Measurements from ENCODE around the gene ASPG. TPM values are rescaled to one million over a fixed set of nuclear protein-coding genes. Genes with fewer than 3 reads are reported as not detected.

The ASPG gene
- total RNA-seq, 3 donors from 2014 or later (not counting 1 experiment from before 2014, with no cell fraction given): not detected

- Mint-ChIP-seq H3K27me3 (ENCODE audit: low read depth in 2 of 2) (peaks cover 8 to 33% of the 10 kb centered on the region in 2 donors), H3K27ac (no peak overlapping the region), H3K4me1 (peaks cover 11 to 17% of the 10 kb centered on the region in 2 donors), H3K4me3 (no peak overlapping the region), H3K9me3 (no peaks in the 10 kb centered on the region), H3K36me3 (no peaks in the 10 kb centered on the region)
- ATAC-seq (no peak), DNase-seq (no peak)
- Histone ChIP-seq H3K27me3 (ENCODE audit: control insufficient read depth, insufficient read depth, low read length) (no peaks in the 10 kb centered on the region), H3K9me3 (ENCODE audit: control insufficient read depth, insufficient read depth, low read length) (no peaks in the 10 kb centered on the region), H3K36me3 (ENCODE audit: control insufficient read depth, insufficient read depth, low read length) (no peaks in the 10 kb centered on the region), H3K27ac (ENCODE audit: low read length) (no peak overlapping the region), H3K4me1 (ENCODE audit: control insufficient read depth, insufficient read depth, low read length) (no peaks in the 10 kb centered on the region), H3K4me3 (ENCODE audit: low read length) (no peak overlapping the region)
- no peak for TF ChIP-seq CTCF (IDR thresholded peaks at IDR 0.05)
- WGBS (ENCODE audit: insufficient coverage): 93% methylated on average over 6 of the region's 6 CpGs
- intact Hi-C loops (cut with micrococcal nuclease): no loop called here
Observed at GRCh38 chr14:104044016-104044415, 41.5 kb upstream of the ASPG start.

GRCh38 chr14:104047761-104048160, 37.7 kb upstream of the ASPG start:
- DNase-seq (no peak), ATAC-seq (no peak)
- H3K27me3 ChIP-seq (ENCODE audit: control insufficient read depth, insufficient read depth, low read length): no peaks in the 10 kb centered on the region
- Mint-ChIP-seq H3K9me3 (no peaks in the 10 kb centered on the region), H3K27me3 (ENCODE audit: low read depth in 2 of 2) (peaks cover 0 to 16% of the 10 kb centered on the region in 2 donors), H3K27ac (no peak overlapping the region), H3K36me3 (no peaks in the 10 kb centered on the region), H3K4me3 (no peak overlapping the region), H3K4me1 (no peaks in the 10 kb centered on the region)
- no peaks in the 10 kb centered on the region for H3K36me3 ChIP-seq (ENCODE audit: control insufficient read depth, insufficient read depth, low read length)
- no peak overlapping the region for H3K27ac ChIP-seq (ENCODE audit: low read length)
- H3K9me3 ChIP-seq (ENCODE audit: control insufficient read depth, insufficient read depth, low read length): no peaks in the 10 kb centered on the region
- intact Hi-C loops (cut with micrococcal nuclease): no loop called here
- 90% methylated on average over 2 of the region's 3 CpGs for WGBS (ENCODE audit: insufficient coverage)
- no peaks in the 10 kb centered on the region for H3K4me1 ChIP-seq (ENCODE audit: control insufficient read depth, insufficient read depth, low read length)
- no peak overlapping the region for H3K4me3 ChIP-seq (ENCODE audit: low read length)
- TF ChIP-seq CTCF (IDR thresholded peaks at IDR 0.05): no peak

- Histone ChIP-seq H3K36me3 (ENCODE audit: control insufficient read depth, insufficient read depth, low read length) (no peaks in the 10 kb centered on the region), H3K27ac (ENCODE audit: low read length) (no peak overlapping the region), H3K9me3 (ENCODE audit: control insufficient read depth, insufficient read depth, low read length) (no peaks in the 10 kb centered on the region), H3K4me1 (ENCODE audit: control insufficient read depth, insufficient read depth, low read length) (no peaks in the 10 kb centered on the region), H3K4me3 (ENCODE audit: low read length) (no peak overlapping the region), H3K27me3 (ENCODE audit: control insufficient read depth, insufficient read depth, low read length) (no peaks in the 10 kb centered on the region)
- 85% methylated on average over 2 of the region's 2 CpGs for WGBS (ENCODE audit: insufficient coverage)
- Mint-ChIP-seq H3K36me3 (no peaks in the 10 kb centered on the region), H3K27ac (no peak overlapping the region), H3K9me3 (no peaks in the 10 kb centered on the region), H3K4me1 (no peaks in the 10 kb centered on the region), H3K4me3 (no peak overlapping the region), H3K27me3 (ENCODE audit: low read depth in 2 of 2) (peaks cover 0 to 24% of the 10 kb centered on the region in 2 donors)
- DNase-seq (no peak), ATAC-seq (no peak)
- TF ChIP-seq CTCF (IDR thresholded peaks at IDR 0.05): no peak
- intact Hi-C loops (cut with micrococcal nuclease): no loop called here
Observed at GRCh38 chr14:104048758-104049507, 36.6 kb upstream of the ASPG start.
